NCI-H510A treated with DMSO at 0.1 percent for 48 hours (cell line): ENCODE data around the gene MAST4.
"Not testable (repeated sequence)": the region's sequence is repeated elsewhere in the genome, so short reads cannot be mapped to it uniquely, and the experiment has no call there.

ENCODE experiments used
- DNase-seq: peaks from one replicate; lab custom pipeline; 2025; lab: John Stamatoyannopoulos, UW

The MAST4 gene

GRCh38 chr5:67163231-67163756, 567.1 kb downstream of the MAST4 start:
- no peak for DNase-seq

- no peak for DNase-seq
Measured at GRCh38 chr5:67163863-67164595, 567.8 kb downstream of the MAST4 start.

- no peak for DNase-seq
Measured at GRCh38 chr5:67164856-67165525, 568.8 kb downstream of the MAST4 start.

GRCh38 chr5:67165526-67166459, 569.6 kb downstream of the MAST4 start:
- no peak for DNase-seq

GRCh38 chr5:67166460-67167285, 570.5 kb downstream of the MAST4 start:
- DNase-seq, result no peak

- no peak for DNase-seq
Measured at GRCh38 chr5:67168069-67168468, 571.9 kb downstream of the MAST4 start.

- no peak for DNase-seq
Measured at GRCh38 chr5:67170767-67171166, 574.6 kb downstream of the MAST4 start.

GRCh38 chr5:67173351-67173750, 577.2 kb downstream of the MAST4 start:
- not testable (repeated sequence) for DNase-seq

- no peak for DNase-seq
Measured at GRCh38 chr5:67173959-67174358, 577.8 kb downstream of the MAST4 start.

GRCh38 chr5:67176936-67177335, 580.7 kb downstream of the MAST4 start:
- no peak for DNase-seq

GRCh38 chr5:67178085-67178484, 581.9 kb downstream of the MAST4 start:
- DNase-seq, result no peak

- no peak for DNase-seq
Measured at GRCh38 chr5:67178966-67179365, 582.8 kb downstream of the MAST4 start.

- DNase-seq, result no peak
Measured at GRCh38 chr5:67179697-67180361, 583.6 kb downstream of the MAST4 start.

- no peak for DNase-seq
Measured at GRCh38 chr5:67181648-67182221, 585.5 kb downstream of the MAST4 start.

GRCh38 chr5:67182301-67182790, 586.2 kb downstream of the MAST4 start:
- DNase-seq, result no peak

- no peak for DNase-seq
Measured at GRCh38 chr5:67183859-67184258, 587.7 kb downstream of the MAST4 start.

GRCh38 chr5:67187006-67187715, 591.0 kb downstream of the MAST4 start:
- DNase-seq, result no peak

- DNase-seq, result no peak
Measured at GRCh38 chr5:67188274-67189078, 592.3 kb downstream of the MAST4 start.

GRCh38 chr5:67189079-67189354, 592.8 kb downstream of the MAST4 start:
- DNase-seq, result no peak
